CD4-positive, alpha-beta T cell (primary cell): ENCODE measurements around the gene NPFFR2. TPM values are rescaled to one million over a fixed set of nuclear protein-coding genes. Genes with fewer than 3 reads are reported as not detected.

Source experiments
- ATAC-seq: fragments of 200-7000 bp; cut with Tn5 transposase; one replicate; pipeline ENCODE4 v1.10.0; 2022; ENCODE audit warnings: mild to moderate bottlenecking; ENCODE audit not compliant: poor library complexity
- CTCF ChIA-PET: fragments of 350-600 bp; sonication (Branson Sonifier 250); formaldehyde crosslinking; loops from one replicate; lab custom pipeline; 2021; ENCODE audit warnings: antibody characterized with exemption, inconsistent platforms; lab: Charles Lee
- POLR2A ChIA-PET: fragments of 350-600 bp; sonication (Branson Sonifier 250); formaldehyde crosslinking; loops from one replicate; lab custom pipeline; 2021; ENCODE audit warnings: antibody characterized with exemption, inconsistent platforms; lab: Charles Lee
- DNase-seq, 14 experiments: peaks; one replicate each; pipeline ENCODE4 v3.0.0-alpha.2; 2013 to 2020; ENCODE audit warnings: mixed read lengths in 2 of 14
- H3K27ac ChIP-seq, 2 donors: one replicate each; pipeline versions ENCODE4 v1.5.1 to v1.7.0; 2013; ENCODE audit warnings: low read length in 2 of 2, low read depth in 1 of 2, mild to moderate bottlenecking in 1 of 2
- H3K27me3 ChIP-seq, 2 experiments: 1 replicate in 1 of 2; 2 replicates in 1 of 2; pipeline versions ENCODE4 v1.6.1 to v1.7.0; 2013; ENCODE audit warnings: low read length in 2 of 2, control low read depth in 1 of 2, mild to moderate bottlenecking in 1 of 2, moderate library complexity in 1 of 2; ENCODE audit not compliant: insufficient read depth in 2 of 2, control insufficient read depth in 1 of 2
- H3K36me3 ChIP-seq: one replicate; pipeline ENCODE4 v1.6.1; 2013; ENCODE audit warnings: low read length, control low read depth; ENCODE audit not compliant: insufficient read depth
- H3K4me1 ChIP-seq: one replicate; pipeline ENCODE4 v1.6.1; 2013; ENCODE audit warnings: low read length, control low read depth; ENCODE audit not compliant: insufficient read depth
- H3K4me3 ChIP-seq: one replicate; pipeline ENCODE4 v1.5.1; 2013; ENCODE audit warnings: mild to moderate bottlenecking, low read length, moderate library complexity
- H3K9me3 ChIP-seq, 2 experiments: 1 replicate in 1 of 2; 2 replicates in 1 of 2; pipeline versions ENCODE4 v1.6.1 to v1.7.0; 2013; ENCODE audit warnings: low read length in 2 of 2, mild to moderate bottlenecking in 2 of 2, control low read depth in 1 of 2, moderate library complexity in 1 of 2; ENCODE audit not compliant: control insufficient read depth in 1 of 2, insufficient read depth in 1 of 2
- H3K27ac Mint-ChIP-seq: one replicate; pipeline ENCODE4 v1.8.0; 2020; ENCODE audit warnings: mixed read lengths
- H3K27me3 Mint-ChIP-seq: one replicate; pipeline ENCODE4 v1.8.0; 2021; ENCODE audit warnings: mixed read lengths
- H3K36me3 Mint-ChIP-seq: one replicate; pipeline ENCODE4 v1.8.0; 2021; ENCODE audit warnings: low read depth, mixed read lengths
- H3K4me1 Mint-ChIP-seq: one replicate; pipeline ENCODE4 v1.8.0; 2021; ENCODE audit warnings: low read depth, mixed read lengths
- H3K4me3 Mint-ChIP-seq: one replicate; pipeline ENCODE4 v1.8.0; 2020; ENCODE audit warnings: mild to moderate bottlenecking, mixed read lengths
- H3K9me3 Mint-ChIP-seq: one replicate; pipeline ENCODE4 v1.8.0; 2020; ENCODE audit warnings: mixed read lengths
- CTCF ChIP-seq: fragments of 200-600 bp; IDR thresholded peaks from one replicate; pipeline ENCODE4 v1.8.0; 2022; ENCODE audit warnings: antibody characterized with exemption, mild to moderate bottlenecking
- intact Hi-C, 2 experiments: fragments of 100-400 bp; cut with DNase I in 1 of 2; cut with micrococcal nuclease in 1 of 2; formaldehyde crosslinking; loops; one replicate each; pipeline versions ENCODE4 v1.15.1 to v1.9.0; 2023 to 2025; cut with DNase I, micrococcal nuclease
- total RNA-seq, 174 experiments: library from RNA in 2 of 174; stranded (reverse) in 2 of 174; gene quantifications; one replicate each; pipeline ENCODE4 v1.2.3 and lab custom pipeline; 2021 to 2026

Gene NPFFR2
- total RNA-seq, 2 experiments from 2014 or later, result not detected

GRCh38 chr4:72073816-72074215 is 42.0 kb downstream of the NPFFR2 start:
- ChIA-PET POLR2A (no interaction called here), CTCF (no interaction called here)
- H3K9me3 ChIP-seq, result no peaks in the 10 kb centered on the region
- no peak overlapping the region for H3K4me3 ChIP-seq
- Mint-ChIP-seq H3K9me3 (no peaks in the 10 kb centered on the region), H3K27ac (no peak overlapping the region), H3K27me3 (no peaks in the 10 kb centered on the region), H3K4me1 (no peaks in the 10 kb centered on the region), H3K36me3 (no peaks in the 10 kb centered on the region), H3K4me3 (no peak overlapping the region)
- no peak for DNase-seq
- ATAC-seq, result no peak
- no peaks in the 10 kb centered on the region for H3K4me1 ChIP-seq
- no peaks in the 10 kb centered on the region for H3K36me3 ChIP-seq
- no peaks in the 10 kb centered on the region for H3K27me3 ChIP-seq
- intact Hi-C loops, result no loop called here
- TF ChIP-seq CTCF, result no peak
- no peak overlapping the region for H3K27ac ChIP-seq

- Histone ChIP-seq H3K4me3 (no peak overlapping the region), H3K9me3 (no peaks in the 10 kb centered on the region), H3K4me1 (no peaks in the 10 kb centered on the region), H3K27me3 (no peaks in the 10 kb centered on the region), H3K36me3 (no peaks in the 10 kb centered on the region), H3K27ac (no peak overlapping the region)
- ATAC-seq (no peak), DNase-seq (no peak)
- intact Hi-C loops, result no loop called here
- ChIA-PET CTCF (no interaction called here), POLR2A (no interaction called here)
- Mint-ChIP-seq H3K27me3 (no peaks in the 10 kb centered on the region), H3K4me3 (no peak overlapping the region), H3K36me3 (no peaks in the 10 kb centered on the region), H3K27ac (no peak overlapping the region), H3K9me3 (no peaks in the 10 kb centered on the region), H3K4me1 (no peaks in the 10 kb centered on the region)
- TF ChIP-seq CTCF, result no peak
Measured at GRCh38 chr4:72076562-72076961, 44.8 kb downstream of the NPFFR2 start.

GRCh38 chr4:72077346-72077745 is 45.5 kb downstream of the NPFFR2 start:
- ATAC-seq (no peak), DNase-seq (no peak)
- Mint-ChIP-seq H3K27ac (no peak overlapping the region), H3K27me3 (no peaks in the 10 kb centered on the region), H3K9me3 (no peaks in the 10 kb centered on the region), H3K4me3 (no peak overlapping the region), H3K36me3 (no peaks in the 10 kb centered on the region), H3K4me1 (no peaks in the 10 kb centered on the region)
- no peak overlapping the region for H3K27ac ChIP-seq
- intact Hi-C loops, result no loop called here
- no peaks in the 10 kb centered on the region for H3K9me3 ChIP-seq
- no peak overlapping the region for H3K4me3 ChIP-seq
- no peaks in the 10 kb centered on the region for H3K27me3 ChIP-seq
- no peaks in the 10 kb centered on the region for H3K36me3 ChIP-seq
- H3K4me1 ChIP-seq, result no peaks in the 10 kb centered on the region
- CTCF ChIA-PET, result no interaction called here
- no peak for TF ChIP-seq CTCF
- POLR2A ChIA-PET, result no interaction called here
